HG03378 (cell line): Measurements from ENCODE around the gene HMGCR.

Source experiments
- ATAC-seq: cut with Tn5 transposase; IDR thresholded peaks from one replicate; pipeline ENCODE4 v1.9.1; 2021; ENCODE audit warnings: mild to moderate bottlenecking, moderate library complexity; ENCODE audit not compliant: unreplicated experiment

HMGCR gene

DNA sequence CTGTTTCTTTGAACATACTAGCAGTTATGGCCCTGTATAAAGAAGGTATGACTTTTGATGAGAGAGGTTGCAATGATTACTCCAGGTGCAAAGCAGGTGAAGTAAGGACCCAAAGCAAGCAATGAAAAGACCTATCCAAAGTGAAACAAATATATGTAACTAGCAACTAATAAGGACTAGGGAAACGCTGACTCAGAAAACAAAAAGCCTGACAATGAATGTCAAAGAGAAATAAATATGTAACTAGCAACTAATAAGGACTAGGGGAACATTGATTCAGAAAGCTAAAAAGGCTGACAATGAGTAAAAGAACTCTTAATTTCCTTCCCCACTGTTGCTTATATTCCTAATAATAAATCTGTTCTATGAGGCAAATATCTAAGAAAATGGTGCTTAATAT, 43.1 kb downstream of the HMGCR start:
- no peak for ATAC-seq

DNA sequence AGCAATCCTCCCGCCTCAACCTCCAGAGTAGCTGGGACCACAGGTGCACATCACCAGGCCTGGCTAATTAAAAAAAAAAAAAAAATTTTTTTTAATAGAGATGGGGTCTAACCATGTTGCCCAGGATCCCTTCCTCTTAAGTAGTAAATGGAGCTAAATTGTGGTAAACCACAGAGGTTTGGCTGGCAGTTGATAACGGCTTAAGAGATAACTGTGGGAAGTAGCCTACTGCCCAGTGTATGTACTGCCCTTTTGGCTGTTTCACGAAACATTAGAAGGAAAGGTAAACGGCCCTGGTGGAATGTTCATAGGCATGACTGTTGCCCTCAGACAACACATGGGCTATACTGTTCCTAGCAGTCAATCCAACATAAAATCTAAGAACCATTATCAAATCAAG, 44.4 kb downstream of the HMGCR start:
- no peak for ATAC-seq

DNA sequence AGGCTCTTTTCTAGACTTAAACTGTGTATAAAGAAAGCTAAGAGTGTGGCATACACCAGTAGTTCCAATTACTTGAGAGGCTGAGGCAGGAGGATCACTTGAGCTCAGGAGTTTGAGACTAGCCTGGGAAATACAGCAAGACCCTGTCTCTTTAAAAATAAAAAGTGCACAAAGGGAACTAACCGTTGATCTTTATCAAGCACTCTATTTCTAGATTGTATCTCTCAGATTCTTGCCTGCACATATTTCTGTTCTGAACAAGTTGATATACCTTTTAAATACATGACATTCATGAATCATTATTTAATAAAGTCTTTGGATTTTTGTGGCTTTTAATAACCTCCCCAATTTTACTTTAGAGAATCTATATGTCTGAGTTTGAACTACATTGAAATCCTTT, 47.2 kb downstream of the HMGCR start:
- ATAC-seq = no peak

DNA sequence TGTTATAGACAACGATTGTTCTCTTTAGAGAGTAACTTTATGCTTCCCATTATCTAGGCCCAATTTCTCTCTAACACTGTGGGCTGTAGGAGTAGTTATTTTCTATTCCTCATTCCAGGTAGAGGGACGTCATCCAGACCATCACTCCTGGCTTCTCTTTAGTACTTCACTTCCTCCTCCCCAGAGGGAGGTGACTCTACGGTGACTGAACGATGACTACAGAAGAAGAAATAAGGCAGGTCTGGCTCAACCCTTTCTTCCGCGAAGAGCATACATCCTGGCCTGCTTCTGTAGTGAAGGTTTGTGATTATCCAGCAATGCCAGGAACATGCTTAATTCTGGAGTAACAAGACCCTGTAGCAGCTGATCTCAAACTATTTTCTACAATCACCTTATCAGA, 50.8 kb downstream of the HMGCR start:
- ATAC-seq = no peak

DNA sequence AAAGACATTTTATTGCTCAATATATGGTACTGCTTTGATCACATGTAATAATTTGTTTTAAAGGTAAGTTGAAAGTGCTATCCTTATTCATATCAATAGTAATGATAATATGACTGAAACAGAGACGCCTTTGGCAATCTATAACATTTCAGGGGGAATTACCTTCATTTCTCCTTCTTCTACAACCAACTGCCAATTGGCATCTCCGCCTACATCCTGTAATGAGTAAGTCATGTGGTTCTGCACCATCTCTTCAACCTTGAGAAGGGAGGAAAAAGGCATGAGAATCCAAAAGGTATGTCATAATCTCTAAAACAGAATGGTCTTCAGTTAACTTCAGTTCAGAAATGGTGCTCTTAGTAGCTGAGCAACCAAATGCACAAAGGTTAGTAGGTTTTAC, 52.4 kb downstream of the HMGCR start:
- ATAC-seq = no peak

DNA sequence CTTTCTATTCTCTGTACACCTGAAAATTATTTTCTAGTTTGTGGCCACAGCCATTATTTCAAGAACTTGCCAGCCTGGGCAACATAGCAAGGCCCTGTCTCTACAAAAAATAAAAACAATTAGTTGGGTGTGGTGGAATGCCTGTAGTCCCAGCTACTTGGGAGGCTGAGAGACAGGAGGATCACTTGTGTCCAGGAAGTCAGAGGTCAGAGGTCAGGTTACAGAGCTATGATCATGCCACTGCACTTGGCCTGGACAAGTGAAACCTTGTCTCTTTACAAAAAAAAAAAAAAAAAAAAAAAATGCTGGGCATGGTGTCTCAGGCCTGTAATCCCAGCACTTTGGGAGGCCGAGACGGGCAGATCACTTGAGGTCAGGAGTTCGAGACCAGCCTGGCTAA, 58.3 kb downstream of the HMGCR start:
- no peak for ATAC-seq

DNA sequence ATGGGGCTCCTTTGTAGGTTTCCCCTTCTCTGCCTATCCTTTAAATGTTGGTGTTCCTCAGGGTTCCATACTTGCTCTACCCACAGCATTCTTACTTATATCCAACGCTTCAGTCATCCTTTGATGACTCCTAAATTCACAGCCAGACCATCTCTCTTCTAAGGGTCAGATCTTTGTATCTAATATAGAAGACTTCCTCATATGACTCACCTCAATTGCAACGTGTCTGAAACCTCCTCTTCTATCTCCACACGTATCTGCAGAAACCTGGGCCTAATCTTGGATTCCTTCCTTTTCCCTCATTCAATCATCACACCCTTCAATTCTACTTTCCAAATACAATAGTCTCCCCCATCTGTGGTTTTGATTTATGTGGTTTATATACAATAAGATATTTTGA, 68.3 kb downstream of the HMGCR start:
- ATAC-seq = no peak
